Measurements from ENCODE around the gene GPC3.

Gene GPC3

GRCh38 chrX:133804072-133804471 is 181.3 kb downstream of the GPC3 start:
- Histone ChIP-seq H3K9ac (ENCODE audit: low read depth, low read length) (no peak overlapping the region), H3K27ac (ENCODE audit: low read depth, low read length) (no peak overlapping the region), H3K9me3 (ENCODE audit: control insufficient read depth, insufficient read depth, low read length) (no peaks in the 10 kb centered on the region), H3K36me3 (ENCODE audit: control insufficient read depth, insufficient read depth, low read length) (no peaks in the 10 kb centered on the region), H3K4me1 (ENCODE audit: control insufficient read depth, insufficient read depth, low read length) (no peaks in the 10 kb centered on the region), H3K27me3 (ENCODE audit: control insufficient read depth, insufficient read depth, low read length) (0 out of 2 replicates have a peak, but pooled peaks cover 6% of the 10 kb centered on the region), H3K4me3 (ENCODE audit: low read depth, low read length) (no peak overlapping the region)

GRCh38 chrX:133796282-133796681 is 189.1 kb downstream of the GPC3 start:
- Histone ChIP-seq H3K36me3 (ENCODE audit: control insufficient read depth, insufficient read depth, low read length) (no peaks in the 10 kb centered on the region), H3K27ac (ENCODE audit: low read depth, low read length) (no peak overlapping the region), H3K4me3 (ENCODE audit: low read depth, low read length) (no peak overlapping the region), H3K9ac (ENCODE audit: low read depth, low read length) (no peak overlapping the region), H3K27me3 (ENCODE audit: control insufficient read depth, insufficient read depth, low read length) (0 out of 2 replicates have a peak, but pooled peaks cover 6% of the 10 kb centered on the region), H3K4me1 (ENCODE audit: control insufficient read depth, insufficient read depth, low read length) (peaks cover 10% of the 10 kb centered on the region), H3K9me3 (ENCODE audit: control insufficient read depth, insufficient read depth, low read length) (no peaks in the 10 kb centered on the region)

GRCh38 chrX:133794126-133794525 is 191.3 kb downstream of the GPC3 start:
- peaks cover 10% of the 10 kb centered on the region for H3K4me1 ChIP-seq (ENCODE audit: control insufficient read depth, insufficient read depth, low read length)
- H3K36me3 ChIP-seq (ENCODE audit: control insufficient read depth, insufficient read depth, low read length) = no peaks in the 10 kb centered on the region
- H3K4me3 ChIP-seq (ENCODE audit: low read depth, low read length) = no peak overlapping the region
- H3K9ac ChIP-seq (ENCODE audit: low read depth, low read length) = no peak overlapping the region
- H3K9me3 ChIP-seq (ENCODE audit: control insufficient read depth, insufficient read depth, low read length) = no peaks in the 10 kb centered on the region
- no peak overlapping the region for H3K27ac ChIP-seq (ENCODE audit: low read depth, low read length)
- no peaks in the 10 kb centered on the region for H3K27me3 ChIP-seq (ENCODE audit: control insufficient read depth, insufficient read depth, low read length)

GRCh38 chrX:133793626-133794025 is 191.8 kb downstream of the GPC3 start:
- H3K36me3 ChIP-seq (ENCODE audit: control insufficient read depth, insufficient read depth, low read length) = no peaks in the 10 kb centered on the region
- no peak overlapping the region for H3K9ac ChIP-seq (ENCODE audit: low read depth, low read length)
- no peak overlapping the region for H3K27ac ChIP-seq (ENCODE audit: low read depth, low read length)
- no peaks in the 10 kb centered on the region for H3K9me3 ChIP-seq (ENCODE audit: control insufficient read depth, insufficient read depth, low read length)
- H3K4me3 ChIP-seq (ENCODE audit: low read depth, low read length) = no peak overlapping the region
- H3K4me1 ChIP-seq (ENCODE audit: control insufficient read depth, insufficient read depth, low read length) = peaks cover 10% of the 10 kb centered on the region
- H3K27me3 ChIP-seq (ENCODE audit: control insufficient read depth, insufficient read depth, low read length) = no peaks in the 10 kb centered on the region

- Histone ChIP-seq H3K27ac (ENCODE audit: low read depth, low read length) (no peak overlapping the region), H3K4me3 (ENCODE audit: low read depth, low read length) (peak overlapping the region; percentile 23; the same call in 1 of the 2 replicates), H3K9me3 (ENCODE audit: control insufficient read depth, insufficient read depth, low read length) (no peaks in the 10 kb centered on the region), H3K9ac (ENCODE audit: low read depth, low read length) (no peak overlapping the region), H3K4me1 (ENCODE audit: control insufficient read depth, insufficient read depth, low read length) (peaks cover 10% of the 10 kb centered on the region), H3K27me3 (ENCODE audit: control insufficient read depth, insufficient read depth, low read length) (no peaks in the 10 kb centered on the region), H3K36me3 (ENCODE audit: control insufficient read depth, insufficient read depth, low read length) (no peaks in the 10 kb centered on the region)
Measured at GRCh38 chrX:133792198-133792953, 193.0 kb downstream of the GPC3 start.

GRCh38 chrX:133789829-133790228 is 195.6 kb downstream of the GPC3 start:
- Histone ChIP-seq H3K9ac (ENCODE audit: low read depth, low read length) (no peak overlapping the region), H3K9me3 (ENCODE audit: control insufficient read depth, insufficient read depth, low read length) (no peaks in the 10 kb centered on the region), H3K27me3 (ENCODE audit: control insufficient read depth, insufficient read depth, low read length) (peaks cover 2% of the 10 kb centered on the region; the same call in 1 of the 2 replicates), H3K27ac (ENCODE audit: low read depth, low read length) (no peak overlapping the region), H3K36me3 (ENCODE audit: control insufficient read depth, insufficient read depth, low read length) (no peaks in the 10 kb centered on the region), H3K4me3 (ENCODE audit: low read depth, low read length) (no peak overlapping the region), H3K4me1 (ENCODE audit: control insufficient read depth, insufficient read depth, low read length) (peaks cover 18% of the 10 kb centered on the region)

GRCh38 chrX:133786382-133786781 is 199.0 kb downstream of the GPC3 start:
- Histone ChIP-seq H3K9me3 (ENCODE audit: control insufficient read depth, insufficient read depth, low read length) (no peaks in the 10 kb centered on the region), H3K4me3 (ENCODE audit: low read depth, low read length) (no peak overlapping the region), H3K9ac (ENCODE audit: low read depth, low read length) (no peak overlapping the region), H3K27me3 (ENCODE audit: control insufficient read depth, insufficient read depth, low read length) (peaks cover 2% of the 10 kb centered on the region; the same call in 1 of the 2 replicates), H3K27ac (ENCODE audit: low read depth, low read length) (no peak overlapping the region), H3K36me3 (ENCODE audit: control insufficient read depth, insufficient read depth, low read length) (no peaks in the 10 kb centered on the region), H3K4me1 (ENCODE audit: control insufficient read depth, insufficient read depth, low read length) (peaks cover 43% of the 10 kb centered on the region)

GRCh38 chrX:133783274-133783673 is 202.1 kb downstream of the GPC3 start:
- H3K27me3 ChIP-seq (ENCODE audit: control insufficient read depth, insufficient read depth, low read length) = peaks cover 2% of the 10 kb centered on the region; the same call in 1 of the 2 replicates
- no peak overlapping the region for H3K4me3 ChIP-seq (ENCODE audit: low read depth, low read length)
- H3K4me1 ChIP-seq (ENCODE audit: control insufficient read depth, insufficient read depth, low read length) = peaks cover 44% of the 10 kb centered on the region
- no peaks in the 10 kb centered on the region for H3K36me3 ChIP-seq (ENCODE audit: control insufficient read depth, insufficient read depth, low read length)
- no peak overlapping the region for H3K9ac ChIP-seq (ENCODE audit: low read depth, low read length)
- no peaks in the 10 kb centered on the region for H3K9me3 ChIP-seq (ENCODE audit: control insufficient read depth, insufficient read depth, low read length)
- no peak overlapping the region for H3K27ac ChIP-seq (ENCODE audit: low read depth, low read length)

GRCh38 chrX:133781174-133781573 is 204.2 kb downstream of the GPC3 start:
- H3K4me1 ChIP-seq (ENCODE audit: control insufficient read depth, insufficient read depth, low read length) = peaks cover 44% of the 10 kb centered on the region
- H3K9me3 ChIP-seq (ENCODE audit: control insufficient read depth, insufficient read depth, low read length) = no peaks in the 10 kb centered on the region
- H3K27me3 ChIP-seq (ENCODE audit: control insufficient read depth, insufficient read depth, low read length) = no peaks in the 10 kb centered on the region
- no peak overlapping the region for H3K9ac ChIP-seq (ENCODE audit: low read depth, low read length)
- no peaks in the 10 kb centered on the region for H3K36me3 ChIP-seq (ENCODE audit: control insufficient read depth, insufficient read depth, low read length)
- no peak overlapping the region for H3K27ac ChIP-seq (ENCODE audit: low read depth, low read length)
- H3K4me3 ChIP-seq (ENCODE audit: low read depth, low read length) = no peak overlapping the region

- no peaks in the 10 kb centered on the region for H3K27me3 ChIP-seq (ENCODE audit: control insufficient read depth, insufficient read depth, low read length)
- no peak overlapping the region for H3K4me3 ChIP-seq (ENCODE audit: low read depth, low read length)
- H3K9ac ChIP-seq (ENCODE audit: low read depth, low read length) = no peak overlapping the region
- no peak overlapping the region for H3K27ac ChIP-seq (ENCODE audit: low read depth, low read length)
- H3K4me1 ChIP-seq (ENCODE audit: control insufficient read depth, insufficient read depth, low read length) = peaks cover 6% of the 10 kb centered on the region; the same call in 1 of the 2 replicates
- H3K9me3 ChIP-seq (ENCODE audit: control insufficient read depth, insufficient read depth, low read length) = no peaks in the 10 kb centered on the region
- H3K36me3 ChIP-seq (ENCODE audit: control insufficient read depth, insufficient read depth, low read length) = no peaks in the 10 kb centered on the region
Measured at GRCh38 chrX:133776072-133776471, 209.3 kb downstream of the GPC3 start.

GRCh38 chrX:133774807-133775206 is 210.6 kb downstream of the GPC3 start:
- no peak overlapping the region for H3K27ac ChIP-seq (ENCODE audit: low read depth, low read length)
- no peak overlapping the region for H3K4me3 ChIP-seq (ENCODE audit: low read depth, low read length)
- H3K9me3 ChIP-seq (ENCODE audit: control insufficient read depth, insufficient read depth, low read length) = no peaks in the 10 kb centered on the region

More at GRCh38 chrX:133774807-133775206, 210.6 kb downstream of the GPC3 start:
- Histone ChIP-seq H3K9ac (ENCODE audit: low read depth, low read length) (no peak overlapping the region), H3K27me3 (ENCODE audit: control insufficient read depth, insufficient read depth, low read length) (no peaks in the 10 kb centered on the region), H3K4me1 (ENCODE audit: control insufficient read depth, insufficient read depth, low read length) (peaks cover 6% of the 10 kb centered on the region; the same call in 1 of the 2 replicates), H3K36me3 (ENCODE audit: control insufficient read depth, insufficient read depth, low read length) (no peaks in the 10 kb centered on the region)
